GM19239 (cell line): ENCODE measurements around the gene HNRNPM.

ENCODE experiments used
- DNase-seq: peaks from one replicate; pipeline ENCODE4 v3.0.0; 2011; ENCODE audit warnings: low spot score; ENCODE audit not compliant: insufficient read length
- FAIRE-seq: peaks from 2 replicates; lab custom pipeline; 2011; peaks lifted over from hg19 to GRCh38; lab: Jason Lieb, UNC

The HNRNPM gene

GRCh38 chr19:8532225-8532624 lies 87.5 kb downstream of the HNRNPM start:
- DNase-seq = no peak
- FAIRE-seq = no peak

GRCh38 chr19:8536282-8536681 lies 91.5 kb downstream of the HNRNPM start:
- no peak for DNase-seq
- no peak for FAIRE-seq

GRCh38 chr19:8537099-8537498 lies 92.3 kb downstream of the HNRNPM start:
- FAIRE-seq (no peak), DNase-seq (no peak)
